Islet precursor cell (in vitro differentiated cells): ENCODE measurements around the gene HEPH.
A peak's percentile ranks its signal among the peaks of the same experiment; 100 is the strongest.
"Not testable (repeated sequence)": the region's sequence is repeated elsewhere in the genome, so short reads cannot be mapped to it uniquely, and the experiment has no call there.

Experiments used
- DNase-seq: peaks from one replicate; pipeline ENCODE4 v3.0.0-alpha.2; 2018

The HEPH gene

GRCh38 chrX:66233209-66233608 lies 69.2 kb downstream of the HEPH start:
- peak; percentile 55 for DNase-seq

- DNase-seq = not testable (repeated sequence)
Observed at GRCh38 chrX:66233904-66234303, 69.9 kb downstream of the HEPH start.

- no peak for DNase-seq
Observed at GRCh38 chrX:66255359-66255967, 91.4 kb downstream of the HEPH start.

- no peak for DNase-seq
Observed at GRCh38 chrX:66262807-66263206, 98.8 kb downstream of the HEPH start.
